GM19468 (cell line): ENCODE results near the gene ACAD11.
"Not testable (repeated sequence)": the region's sequence is repeated elsewhere in the genome, so short reads cannot be mapped to it uniquely, and the experiment has no call there.

Source experiments
- ATAC-seq: cut with Tn5 transposase; IDR thresholded peaks from one replicate; pipeline ENCODE4 v1.9.1; 2021; ENCODE audit warnings: mild to moderate bottlenecking, moderate library complexity, moderate number of reproducible peaks; ENCODE audit not compliant: unreplicated experiment; ENCODE audit errors: extremely low read depth

Gene ACAD11

DNA sequence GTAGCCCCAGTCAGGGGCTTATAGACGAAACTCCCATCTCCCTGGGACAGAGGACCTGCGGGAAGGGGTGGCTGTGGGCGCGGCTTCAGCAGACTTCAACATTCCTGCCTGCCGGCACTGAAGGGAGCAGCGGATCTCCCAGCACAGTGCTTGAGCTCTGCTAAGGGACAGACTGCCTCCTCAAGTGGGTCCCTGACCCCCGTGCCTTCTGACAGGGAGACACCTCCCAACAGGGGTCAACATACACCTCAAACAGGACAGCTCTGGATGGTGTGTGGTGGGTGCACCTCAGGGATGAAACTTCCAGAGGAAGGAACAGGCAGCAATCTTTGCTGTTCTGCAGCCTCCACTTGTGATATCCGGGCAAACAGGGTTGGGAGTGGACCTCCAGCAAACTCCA, 53.0 kb downstream of the ACAD11 start:
- not testable (repeated sequence) for ATAC-seq

DNA sequence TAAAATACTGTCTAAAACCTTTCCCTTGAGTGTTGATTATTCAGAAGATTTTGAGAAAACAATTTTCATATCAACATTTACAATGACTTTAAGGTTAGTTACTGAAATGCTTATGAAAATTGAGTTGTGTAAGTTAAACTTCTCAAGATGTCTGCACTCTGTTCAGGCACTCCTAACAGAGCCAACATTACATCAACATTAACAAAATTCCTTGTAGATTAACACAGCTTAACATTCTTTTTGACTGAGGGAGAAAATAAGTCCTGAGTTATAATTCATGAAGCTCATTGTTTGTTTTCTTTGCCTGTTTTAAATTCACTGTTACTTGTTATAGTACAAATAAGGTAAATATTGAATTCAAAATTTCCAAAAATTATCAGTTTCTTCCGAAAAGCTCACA, 53.5 kb downstream of the ACAD11 start:
- no peak for ATAC-seq

DNA sequence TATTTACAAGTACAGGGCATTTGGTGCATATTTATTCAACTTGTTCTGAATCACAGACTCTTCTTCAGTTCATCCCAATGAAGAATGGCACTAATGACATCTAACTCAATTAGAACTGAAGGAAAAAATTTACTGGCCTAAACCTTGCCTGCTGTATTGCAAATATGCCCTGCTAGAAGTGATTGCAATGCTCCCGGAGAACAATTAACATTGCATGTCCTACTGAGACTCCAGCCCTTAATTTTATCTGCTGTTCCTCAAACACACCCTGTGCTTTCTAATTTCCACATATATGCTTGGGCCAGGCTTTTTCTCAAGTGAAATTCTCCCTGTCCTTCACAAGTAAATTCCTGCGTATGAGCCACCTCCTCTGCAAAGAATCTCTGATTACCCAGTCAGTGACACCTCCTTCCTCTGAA, 54.2 kb downstream of the ACAD11 start:
- no peak for ATAC-seq

DNA sequence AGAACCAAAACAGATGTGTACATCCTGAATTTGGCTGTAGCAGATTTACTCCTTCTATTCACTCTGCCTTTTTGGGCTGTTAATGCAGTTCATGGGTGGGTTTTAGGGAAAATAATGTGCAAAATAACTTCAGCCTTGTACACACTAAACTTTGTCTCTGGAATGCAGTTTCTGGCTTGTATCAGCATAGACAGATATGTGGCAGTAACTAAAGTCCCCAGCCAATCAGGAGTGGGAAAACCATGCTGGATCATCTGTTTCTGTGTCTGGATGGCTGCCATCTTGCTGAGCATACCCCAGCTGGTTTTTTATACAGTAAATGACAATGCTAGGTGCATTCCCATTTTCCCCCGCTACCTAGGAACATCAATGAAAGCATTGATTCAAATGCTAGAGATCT, 59.0 kb downstream of the ACAD11 start:
- ATAC-seq: not testable (repeated sequence)

DNA sequence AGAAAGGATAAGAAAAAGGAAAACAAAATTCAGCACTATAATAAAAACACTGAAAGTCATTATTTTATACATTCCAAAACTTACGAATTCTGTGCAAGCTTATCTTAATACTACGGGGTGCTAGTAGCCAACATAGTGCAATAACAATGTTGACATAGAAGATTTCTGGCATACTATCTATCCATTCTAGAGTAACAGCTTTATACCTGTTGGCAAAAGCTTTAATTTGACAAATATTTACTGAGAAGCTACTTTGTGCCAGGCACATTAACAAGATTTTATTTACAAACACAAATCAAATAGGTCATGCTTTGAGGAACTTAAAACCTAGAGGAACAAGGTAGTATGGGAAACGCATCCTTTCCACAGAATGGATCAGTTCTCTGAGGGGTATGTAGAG, 61.4 kb downstream of the ACAD11 start:
- no peak for ATAC-seq

DNA sequence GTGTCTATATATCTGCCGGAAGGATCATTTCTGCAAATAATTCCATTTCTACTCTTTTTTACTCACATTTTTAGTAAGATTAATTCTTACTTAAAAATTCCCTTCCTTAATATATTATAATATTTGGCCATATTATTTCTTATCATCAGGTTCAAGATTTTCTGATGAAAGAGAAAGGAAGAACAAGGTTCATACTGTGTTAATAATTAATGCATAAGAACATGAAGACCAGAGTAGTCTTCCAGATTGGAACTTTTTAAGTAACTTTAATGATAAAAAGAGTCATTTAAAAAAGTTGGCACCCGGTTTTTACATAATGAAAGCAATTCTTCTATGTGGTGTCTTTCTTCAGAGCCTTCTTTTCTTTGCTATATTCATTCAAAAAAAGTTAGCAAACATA, 61.9 kb downstream of the ACAD11 start:
- no peak for ATAC-seq

DNA sequence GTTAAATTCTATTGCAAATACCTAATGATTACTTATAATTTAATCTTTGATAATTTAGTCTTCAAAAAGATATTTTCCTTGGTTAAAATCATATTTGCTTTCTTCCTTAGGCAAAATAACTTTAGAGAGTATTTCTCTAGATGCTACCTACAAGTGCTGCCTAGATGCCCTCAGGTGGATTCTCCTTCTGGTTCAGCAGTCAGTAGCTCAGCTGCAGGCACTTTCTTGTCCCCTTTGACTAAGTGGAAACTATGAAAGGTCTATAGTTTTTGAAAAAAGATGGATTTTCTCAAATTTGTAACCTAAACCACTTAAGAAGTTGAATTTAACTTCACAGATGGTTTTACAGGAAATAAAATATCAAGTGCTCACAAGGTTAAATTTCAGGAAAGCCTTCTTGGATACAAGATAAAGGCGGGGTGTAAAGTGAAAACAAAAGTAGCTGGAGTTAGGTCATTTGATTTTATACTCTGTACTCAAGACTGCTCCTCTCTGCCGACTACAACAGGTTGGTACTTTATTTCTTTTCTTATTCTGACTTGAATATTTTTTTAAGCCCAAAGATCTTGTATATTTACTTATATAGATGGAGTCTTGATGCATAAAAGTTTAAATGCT, 62.7 kb downstream of the ACAD11 start, which contains the start of gene ACKR4:
Gene ACKR4, plus strand, starts transcription at position 455 of the 618 bp plus-strand sequence. CDS start 3,128 bp downstream, outside the sequence.
- ATAC-seq: no peak

DNA sequence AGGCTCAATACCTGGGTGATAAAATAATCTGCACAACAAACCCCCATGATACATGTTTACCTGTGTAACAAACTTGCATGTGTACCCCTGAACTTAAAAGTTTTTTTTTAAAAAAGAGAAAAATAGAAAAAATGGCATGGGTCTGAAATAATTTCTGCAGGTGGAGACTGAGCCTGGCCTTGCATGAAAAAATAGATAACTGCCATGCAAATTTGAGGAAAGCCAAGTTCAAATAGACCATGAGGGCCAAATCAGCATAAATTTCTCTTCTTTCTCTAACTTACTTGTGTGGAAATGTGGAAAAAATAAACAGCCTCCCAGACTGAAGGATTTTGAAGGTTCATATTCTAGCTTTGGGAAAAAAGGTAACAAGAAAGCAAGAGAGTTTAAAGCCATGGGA, 63.3 kb downstream of the ACAD11 start:
- no peak for ATAC-seq

DNA sequence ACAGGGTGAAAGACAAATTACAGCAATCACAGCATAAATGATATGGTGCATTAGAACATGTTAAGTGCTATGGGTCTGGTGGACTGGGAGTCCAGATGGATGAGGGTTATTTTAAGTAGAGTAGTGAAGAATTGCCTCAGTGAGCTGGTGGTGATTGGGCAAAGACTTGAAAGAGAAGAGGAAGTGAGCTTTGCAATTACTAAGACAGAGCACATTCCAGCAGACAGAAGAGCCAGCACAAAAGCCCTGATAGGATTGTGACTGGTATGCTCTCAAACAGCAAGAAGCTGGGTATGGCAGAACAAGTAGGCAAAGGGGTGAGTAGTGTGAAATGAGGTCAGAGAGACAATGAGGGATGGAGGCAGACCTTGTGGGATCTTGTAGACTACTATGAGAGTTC, 64.6 kb downstream of the ACAD11 start:
- ATAC-seq: no peak

DNA sequence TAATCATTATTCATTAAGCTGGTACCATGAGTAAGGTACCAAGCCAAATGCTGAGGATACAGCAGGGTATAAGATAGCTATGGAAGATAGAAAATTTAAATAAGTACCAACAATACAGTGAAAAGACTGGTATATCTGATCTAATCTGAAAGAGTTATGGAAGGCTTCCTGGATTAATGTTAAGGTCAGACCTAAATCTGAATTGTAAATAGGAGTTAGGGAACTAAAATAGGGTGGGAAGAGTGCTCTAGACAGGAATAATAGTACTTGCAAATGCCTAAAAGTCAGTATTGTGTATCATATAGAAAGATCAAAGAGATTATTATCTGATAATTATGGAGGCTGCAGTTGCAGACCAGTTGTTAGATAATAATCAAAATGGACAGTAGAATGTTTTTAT, 65.1 kb downstream of the ACAD11 start:
- no peak for ATAC-seq

DNA sequence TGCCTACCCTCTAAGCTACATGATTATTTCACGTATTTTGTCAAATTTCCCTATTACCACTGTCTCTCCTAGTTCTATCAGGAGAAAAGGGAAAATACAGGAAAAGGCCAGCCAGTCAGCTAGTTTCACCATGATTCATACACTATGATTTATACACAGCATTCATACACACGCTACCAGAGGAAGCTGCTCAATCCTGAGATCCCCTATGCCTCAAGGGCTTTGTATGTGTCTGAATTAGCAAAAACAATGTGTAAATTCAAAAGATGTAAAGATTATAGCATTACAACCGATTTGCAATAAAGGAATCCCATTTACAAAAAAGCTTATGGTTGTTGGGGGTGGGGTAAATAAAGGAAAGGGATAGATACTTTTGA, 65.7 kb downstream of the ACAD11 start:
- ATAC-seq: no peak

DNA sequence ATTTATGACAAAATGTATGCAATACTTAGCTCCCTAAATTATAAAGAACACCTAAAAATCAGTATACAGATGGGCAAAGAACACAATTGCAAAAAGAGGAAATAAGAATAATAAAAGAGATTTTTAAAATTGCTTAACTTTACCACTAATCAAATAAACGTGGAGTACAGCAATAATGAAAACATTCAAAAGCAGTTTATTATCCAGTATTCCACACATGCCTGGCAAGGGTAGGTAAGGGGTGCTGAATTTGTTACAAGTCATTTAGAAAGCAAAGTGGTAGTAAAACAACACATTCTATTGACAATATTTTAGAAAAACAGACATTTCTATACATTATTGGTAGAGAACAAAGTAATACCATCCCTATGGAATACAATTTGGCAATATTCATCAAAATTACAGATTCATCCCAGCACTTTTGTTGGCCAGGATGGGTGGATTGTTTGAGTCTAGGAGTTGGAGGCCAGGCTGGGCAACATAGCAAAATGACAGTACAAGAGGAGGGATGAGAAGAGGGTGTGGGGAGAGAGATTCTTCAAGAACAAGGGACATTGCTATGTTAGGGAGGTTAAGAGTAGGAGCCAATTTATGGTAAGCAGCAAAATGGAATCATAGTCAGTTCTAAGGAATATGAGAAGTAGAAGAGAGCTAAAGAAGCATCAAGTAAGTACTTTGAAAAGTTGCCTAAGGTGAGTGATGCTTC, 66.2 kb downstream of the ACAD11 start:
- ATAC-seq: no peak

DNA sequence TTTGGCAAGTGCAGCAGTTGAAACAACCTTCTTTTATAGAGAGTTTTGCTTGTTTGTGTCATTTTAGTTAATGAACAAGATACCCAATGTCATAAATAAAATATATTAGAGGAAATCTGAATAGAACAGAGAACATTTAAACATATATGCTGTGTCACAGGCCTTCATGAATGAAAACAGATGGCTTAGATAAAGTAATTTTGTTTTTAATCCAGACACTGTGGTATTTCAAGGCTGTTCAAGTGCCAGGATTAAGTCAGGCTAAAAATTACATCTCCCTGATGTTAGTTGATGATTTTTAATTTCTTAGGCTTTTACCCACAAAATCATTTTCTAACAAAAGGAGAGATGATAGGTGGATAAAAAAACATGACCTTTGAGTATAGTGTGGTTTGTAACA, 67.4 kb downstream of the ACAD11 start:
- ATAC-seq: no peak

DNA sequence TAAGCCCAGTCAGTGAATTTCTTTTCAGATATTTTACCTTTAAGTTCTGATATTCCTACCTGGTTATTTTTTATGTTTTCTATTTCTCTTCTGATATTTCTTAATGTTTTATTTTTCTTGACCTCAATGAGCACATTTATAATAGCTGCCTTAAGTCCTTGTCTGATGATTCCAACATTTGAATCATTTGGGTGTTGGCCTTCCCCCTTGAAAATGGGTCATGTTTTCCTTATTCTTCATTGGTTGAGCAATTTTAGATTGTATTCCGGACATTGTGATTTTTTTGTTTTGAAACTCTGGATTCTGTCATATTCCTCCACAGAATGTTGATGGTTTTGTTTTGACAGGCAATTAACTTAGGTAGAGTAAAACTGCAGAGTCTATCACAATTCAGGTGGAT, 72.2 kb downstream of the ACAD11 start:
- no peak for ATAC-seq

DNA sequence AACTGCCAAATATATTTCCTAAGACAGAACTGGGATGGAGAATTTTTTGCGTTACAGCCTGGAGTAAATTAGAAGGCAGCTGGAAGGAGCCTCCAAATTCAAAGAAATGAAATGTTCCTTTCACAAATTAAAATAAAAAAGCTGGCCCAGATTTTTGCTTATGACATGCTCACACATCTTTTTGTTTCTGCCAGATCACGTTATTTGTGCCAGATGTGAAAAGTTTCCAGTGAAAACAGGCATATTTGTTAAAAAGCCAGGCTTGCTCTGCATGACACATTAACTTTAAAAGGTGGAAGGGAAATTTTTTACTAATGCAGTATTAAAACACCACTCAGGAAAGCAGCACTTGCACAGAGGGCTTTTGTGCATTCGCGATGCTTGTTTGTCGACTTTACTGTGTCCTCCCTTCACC, 85.8 kb downstream of the ACAD11 start:
- ATAC-seq: no peak

DNA sequence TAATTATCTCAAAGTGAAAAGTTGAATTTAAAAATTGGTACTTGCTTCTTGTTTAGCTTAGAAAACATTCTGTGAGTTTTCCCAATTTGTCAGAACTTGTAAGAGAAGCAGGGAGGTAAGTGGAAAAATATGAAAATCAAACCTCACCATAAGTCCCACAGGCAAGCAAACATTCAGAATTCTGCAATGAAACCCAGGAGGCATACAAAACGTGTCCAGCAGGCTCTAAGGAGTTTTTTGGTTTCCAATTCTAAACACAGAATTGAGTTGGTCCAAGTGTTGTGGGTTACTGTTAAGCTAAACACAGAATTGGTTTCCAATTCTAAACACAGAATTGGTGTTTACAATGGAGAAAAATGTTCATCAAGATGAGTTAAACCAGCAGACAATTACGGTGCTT, 89.6 kb downstream of the ACAD11 start:
- no peak for ATAC-seq

DNA sequence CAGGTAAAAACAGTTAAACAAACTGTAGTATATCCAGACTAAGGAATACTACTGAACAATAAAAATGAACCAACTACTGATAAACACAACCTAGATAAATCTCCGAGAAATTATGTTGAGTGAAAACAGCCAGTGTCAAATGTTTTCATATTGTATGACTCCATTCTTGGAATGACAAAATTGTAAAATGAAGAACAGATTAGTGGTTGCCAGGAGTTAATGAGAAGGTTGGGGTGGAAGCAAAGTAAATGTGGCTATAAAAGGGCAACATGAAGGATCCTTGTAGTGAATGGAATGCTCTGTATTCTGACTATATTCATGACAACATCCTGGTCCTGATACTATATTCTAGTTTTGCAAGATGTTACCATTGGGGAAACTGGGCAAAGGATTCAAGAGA, 90.0 kb downstream of the ACAD11 start:
- ATAC-seq: no peak

DNA sequence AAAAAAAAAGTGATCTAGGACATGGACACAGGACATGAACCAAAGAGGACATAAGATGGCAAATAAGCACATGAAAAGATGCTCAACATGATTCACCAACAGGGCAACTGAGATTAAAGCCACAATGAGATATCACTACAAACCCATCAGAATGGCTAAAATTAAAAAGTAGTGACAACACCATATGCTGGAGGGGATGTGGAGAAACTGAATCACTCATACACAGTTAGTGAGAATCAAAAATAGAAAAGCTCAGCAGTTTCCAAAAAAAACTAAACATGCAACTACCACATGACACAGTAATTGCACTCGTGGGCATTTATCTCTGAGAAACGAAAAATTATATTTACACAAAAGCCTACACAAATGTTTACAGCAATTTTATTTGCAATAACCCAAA, 90.5 kb downstream of the ACAD11 start:
- no peak for ATAC-seq

DNA sequence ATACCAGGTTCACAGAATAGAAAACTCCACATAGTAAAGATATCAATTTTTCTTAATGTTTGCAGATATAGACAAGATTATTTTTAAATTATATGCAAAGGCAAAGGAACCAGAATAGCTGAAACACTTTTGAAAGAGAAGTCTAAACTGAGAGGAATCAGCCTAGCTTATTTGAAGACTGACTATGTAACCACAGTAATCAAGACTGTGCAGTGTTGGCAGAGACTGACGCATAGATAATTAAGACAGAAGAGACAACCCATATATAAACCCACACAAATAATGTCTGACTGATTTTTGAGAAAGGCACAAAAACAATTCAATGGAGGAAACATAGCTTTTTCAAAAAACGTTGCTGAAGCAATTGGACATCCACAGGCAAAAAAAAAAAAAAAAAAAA, 91.2 kb downstream of the ACAD11 start:
- ATAC-seq: no peak

DNA sequence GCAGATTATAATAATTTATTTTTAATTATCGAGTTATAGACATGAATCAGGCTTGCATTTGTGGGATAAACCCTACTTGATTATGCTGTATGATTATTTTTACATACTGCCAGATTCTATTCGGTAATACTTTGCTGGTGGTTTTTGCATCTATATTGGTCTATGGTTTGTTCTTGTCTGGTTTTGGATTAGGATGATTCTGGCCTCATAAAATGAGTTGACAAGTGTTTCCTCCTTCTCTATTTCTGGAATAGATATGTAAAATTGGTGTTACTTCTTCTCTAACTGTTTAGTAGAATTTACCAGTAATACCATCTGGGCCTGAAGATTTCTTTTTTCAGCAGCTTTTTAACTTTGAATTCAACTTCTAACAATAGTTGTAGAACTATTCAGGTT, 95.5 kb downstream of the ACAD11 start:
- no peak for ATAC-seq

DNA sequence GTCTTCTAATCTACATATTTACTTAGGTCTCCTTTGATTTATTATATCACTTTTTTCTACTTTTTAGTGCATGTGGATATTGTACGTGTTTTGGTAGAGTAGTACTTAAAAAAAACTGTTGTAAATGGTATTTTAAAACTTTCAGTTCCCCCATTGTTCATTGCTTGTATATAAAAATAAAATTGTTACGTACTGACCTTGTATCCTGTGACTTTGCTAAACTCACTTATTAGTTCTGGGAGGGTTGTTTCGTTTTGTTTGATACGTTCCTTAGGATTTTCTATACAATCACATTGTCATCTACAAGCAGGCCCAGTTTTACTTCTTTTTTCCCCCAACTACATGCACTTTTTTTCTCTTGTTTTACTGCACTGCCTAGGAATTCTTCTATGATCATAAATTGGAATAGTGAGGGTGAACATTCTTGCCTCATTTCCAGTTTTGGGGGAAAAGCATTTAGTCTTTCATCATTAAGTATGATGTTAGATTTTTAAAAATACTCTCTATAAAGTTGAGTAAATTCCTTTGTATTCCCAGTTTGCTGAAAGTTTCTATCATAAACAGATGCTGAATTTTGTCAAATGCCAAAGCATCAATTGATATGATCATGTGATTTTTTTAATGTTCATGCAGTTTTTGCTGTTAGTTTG, 96.1 kb downstream of the ACAD11 start:
- ATAC-seq: no peak

DNA sequence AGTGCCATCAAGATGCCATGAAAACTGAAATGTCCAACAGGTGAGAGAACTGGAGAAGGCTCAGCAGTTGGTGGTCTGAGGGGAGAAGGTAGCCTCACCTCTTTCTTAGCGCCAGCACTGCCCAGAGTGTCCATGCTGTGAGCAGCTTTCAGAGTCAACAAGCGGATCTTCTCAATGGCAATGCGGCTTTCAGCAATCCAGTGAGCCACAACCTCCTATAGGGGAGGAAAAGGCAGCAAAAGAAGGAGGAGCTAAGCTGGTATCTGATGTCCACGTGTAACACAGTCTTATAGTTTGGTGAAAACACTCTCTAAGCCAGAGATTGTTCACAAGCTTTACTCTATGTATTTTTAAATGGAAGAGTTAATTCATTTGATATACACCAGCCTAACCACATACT, 98.6 kb downstream of the ACAD11 start:
- no peak for ATAC-seq
